Right lobe of liver (tissue), 6 donors: ENCODE measurements around the gene PALMD. TPM values are rescaled to one million over a fixed set of nuclear protein-coding genes. Genes with fewer than 3 reads are reported as not detected.
A peak's percentile ranks its signal among the peaks of the same experiment; 100 is the strongest.

Experiments
- ATAC-seq, 4 donors: fragments of 200-7000 bp; cut with Tn5 transposase; one replicate each; pipeline ENCODE4 v1.9.1; 2020; ENCODE audit warnings: mild to moderate bottlenecking in 4 of 4, moderate library complexity in 4 of 4
- DNase-seq, 3 donors: peaks; one replicate each; pipeline ENCODE4 v3.0.0-alpha.2; 2020
- H3K27ac ChIP-seq, 3 donors: fragments of 200-600 bp; one replicate each; pipeline ENCODE4 v1.8.0; 2022
- H3K27me3 ChIP-seq, 2 donors: fragments of 200-600 bp; one replicate each; pipeline ENCODE4 v1.8.0; 2022
- H3K36me3 ChIP-seq, 4 donors: fragments of 200-600 bp; sonication (generic) in 1 of 4; one replicate each; pipeline versions ENCODE4 v1.5.1 to v1.8.0; 2017 to 2022; ENCODE audit warnings: control low read depth in 1 of 4
- H3K4me1 ChIP-seq, 4 donors: fragments of 200-600 bp; sonication (generic) in 1 of 4; one replicate each; pipeline versions ENCODE4 v1.5.1 to v1.8.0; 2017 to 2022; ENCODE audit warnings: control low read depth in 1 of 4
- H3K4me3 ChIP-seq, 3 donors: fragments of 200-600 bp; one replicate each; pipeline ENCODE4 v1.8.0; 2022
- H3K9me3 ChIP-seq, 4 donors: fragments of 200-600 bp; sonication (generic) in 1 of 4; one replicate each; pipeline versions ENCODE4 v1.5.1 to v1.8.0; 2017 to 2022; ENCODE audit warnings: control low read depth in 1 of 4
- POLR2A ChIP-seq: fragments of 450-650 bp; IDR thresholded peaks from one replicate; pipeline ENCODE4 v1.6.1; 2017; ENCODE audit warnings: antibody characterized with exemption, mild to moderate bottlenecking
- WGBS: methylation state at CpG from one replicate; pipeline ENCODE4 v1.1.6; 2018; ENCODE audit warnings: low coverage, low lambda C conversion rate; ENCODE audit not compliant: insufficient coverage; ENCODE audit errors: missing lambda C conversion rate; 5-methylcytosine and 5-hydroxymethylcytosine counted together
- intact Hi-C, 2 donors: fragments of 100-400 bp; cut with DNase I; formaldehyde crosslinking; loops; one replicate each; pipeline versions ENCODE4 v1.11.2 to v1.14.1; 2022
- total RNA-seq, 6 experiments: library from RNA; depleted of rRNA in 2 of 6; stranded (reverse); fragments of >200 nt in 2 of 6; fragmentation: NEBNext Ultra II Directional in 3 of 6; extraction: Animal tissue kit (Norgen Biotek cat#: 25700) in 3 of 6; gene quantifications; one replicate each; pipeline versions ENCODE4 v1.1.0 to v1.2.4, GENCODE V29; 2016 to 2023
- TF ChIP-seq, protein P1 (sequence below), 4 donors: fragments of 200-600 bp in 3 of 4; fragments of 450-650 bp in 1 of 4; IDR thresholded peaks; one replicate each; pipeline versions ENCODE4 v1.5.1 to v1.8.0; 2016 to 2022; ENCODE audit warnings: antibody characterized with exemption in 4 of 4, mild to moderate bottlenecking in 2 of 4
- donor health status: DM: no; HTN: yes; CAD: no.
- donor health status: DM: no; HTN: no; CAD: no.
- donor health status: DM: no; HTN: no; CAD: no.
- donor health status: DM: no; HTN: yes; CAD: no.
- donor health status: DM: no; HTN: yes; CAD: no.

PALMD gene
- total RNA-seq, 6 experiments from 2014 or later: 15.0 to 21.1 (median 18.2) TPM

DNA sequence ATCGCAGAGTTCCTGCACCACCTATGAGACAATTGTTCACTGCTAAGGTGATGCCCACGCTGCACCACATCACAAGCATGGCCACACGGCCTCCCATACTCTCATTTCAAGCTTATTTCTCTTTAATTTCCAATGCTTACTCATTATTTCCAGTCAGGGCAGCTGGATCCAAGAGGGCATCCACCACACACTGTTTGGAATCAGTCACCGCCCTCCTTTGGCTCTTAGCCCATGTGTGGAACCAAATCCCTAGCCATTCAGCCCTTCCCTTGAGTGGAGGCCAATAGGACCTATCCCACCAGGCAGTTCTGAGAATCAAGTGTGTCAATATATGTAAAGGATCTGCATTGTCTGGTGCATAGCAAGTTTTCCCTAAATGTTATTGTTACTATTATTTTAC lies 26.3 kb upstream of the PALMD start:
- intact Hi-C loops: no loop called here

DNA sequence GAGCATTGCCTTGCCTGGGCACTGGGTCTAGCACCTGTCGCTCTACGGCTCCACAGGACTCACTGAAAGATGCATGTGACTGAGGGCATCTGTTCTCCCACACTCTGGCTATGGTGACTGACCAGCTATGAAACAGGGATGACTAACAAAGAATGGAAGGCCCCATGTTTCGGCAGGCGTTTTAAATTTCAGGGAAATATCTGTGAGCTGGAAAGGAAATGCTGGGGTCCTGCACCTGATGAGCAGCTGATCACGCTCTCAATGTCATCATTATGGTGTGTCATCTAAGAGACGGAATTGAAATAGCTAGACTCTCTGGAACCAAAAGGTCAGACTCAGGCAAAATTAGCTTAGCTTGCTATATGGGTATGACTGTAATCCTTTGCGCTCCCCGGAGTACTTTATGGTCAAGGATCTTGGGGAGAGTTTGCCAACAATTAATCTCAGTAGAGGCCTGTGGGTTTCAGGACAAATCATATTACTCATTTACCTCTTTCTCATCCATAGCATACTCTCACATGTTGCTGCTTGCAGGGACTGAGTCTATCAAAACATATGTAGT lies 24.5 kb upstream of the PALMD start:
- no peaks in the 10 kb centered on the region for H3K36me3 ChIP-seq
- no peak overlapping the region for H3K27ac ChIP-seq
- no peak for ATAC-seq
- H3K27me3 ChIP-seq: no peaks in the 10 kb centered on the region
- intact Hi-C loops: no loop called here
- no peaks in the 10 kb centered on the region for H3K9me3 ChIP-seq
- H3K4me3 ChIP-seq: no peak overlapping the region
- TF ChIP-seq, protein P1, sequence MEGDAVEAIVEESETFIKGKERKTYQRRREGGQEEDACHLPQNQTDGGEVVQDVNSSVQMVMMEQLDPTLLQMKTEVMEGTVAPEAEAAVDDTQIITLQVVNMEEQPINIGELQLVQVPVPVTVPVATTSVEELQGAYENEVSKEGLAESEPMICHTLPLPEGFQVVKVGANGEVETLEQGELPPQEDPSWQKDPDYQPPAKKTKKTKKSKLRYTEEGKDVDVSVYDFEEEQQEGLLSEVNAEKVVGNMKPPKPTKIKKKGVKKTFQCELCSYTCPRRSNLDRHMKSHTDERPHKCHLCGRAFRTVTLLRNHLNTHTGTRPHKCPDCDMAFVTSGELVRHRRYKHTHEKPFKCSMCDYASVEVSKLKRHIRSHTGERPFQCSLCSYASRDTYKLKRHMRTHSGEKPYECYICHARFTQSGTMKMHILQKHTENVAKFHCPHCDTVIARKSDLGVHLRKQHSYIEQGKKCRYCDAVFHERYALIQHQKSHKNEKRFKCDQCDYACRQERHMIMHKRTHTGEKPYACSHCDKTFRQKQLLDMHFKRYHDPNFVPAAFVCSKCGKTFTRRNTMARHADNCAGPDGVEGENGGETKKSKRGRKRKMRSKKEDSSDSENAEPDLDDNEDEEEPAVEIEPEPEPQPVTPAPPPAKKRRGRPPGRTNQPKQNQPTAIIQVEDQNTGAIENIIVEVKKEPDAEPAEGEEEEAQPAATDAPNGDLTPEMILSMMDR (IDR thresholded peaks at IDR 0.05): no peak
- TF ChIP-seq POLR2A: no peak
- DNase-seq: no peak
- WGBS: 91% methylated on average over 7 of the region's 8 CpGs
- H3K4me1 ChIP-seq: no peaks in the 10 kb centered on the region

More for the DNA sequence above, 26.3 kb upstream of the PALMD start:
- H3K36me3 ChIP-seq: no peaks in the 10 kb centered on the region
- H3K4me1 ChIP-seq: no peaks in the 10 kb centered on the region
- DNase-seq (no peak), ATAC-seq (no peak)
- 79% methylated on average over 4 of the region's 4 CpGs for WGBS
- H3K9me3 ChIP-seq: no peaks in the 10 kb centered on the region
- TF ChIP-seq, protein P1 (IDR thresholded peaks at IDR 0.05): no peak
- no peak for TF ChIP-seq POLR2A
- H3K27me3 ChIP-seq: no peaks in the 10 kb centered on the region
- no peak overlapping the region for H3K4me3 ChIP-seq
- H3K27ac ChIP-seq: no peak overlapping the region

DNA sequence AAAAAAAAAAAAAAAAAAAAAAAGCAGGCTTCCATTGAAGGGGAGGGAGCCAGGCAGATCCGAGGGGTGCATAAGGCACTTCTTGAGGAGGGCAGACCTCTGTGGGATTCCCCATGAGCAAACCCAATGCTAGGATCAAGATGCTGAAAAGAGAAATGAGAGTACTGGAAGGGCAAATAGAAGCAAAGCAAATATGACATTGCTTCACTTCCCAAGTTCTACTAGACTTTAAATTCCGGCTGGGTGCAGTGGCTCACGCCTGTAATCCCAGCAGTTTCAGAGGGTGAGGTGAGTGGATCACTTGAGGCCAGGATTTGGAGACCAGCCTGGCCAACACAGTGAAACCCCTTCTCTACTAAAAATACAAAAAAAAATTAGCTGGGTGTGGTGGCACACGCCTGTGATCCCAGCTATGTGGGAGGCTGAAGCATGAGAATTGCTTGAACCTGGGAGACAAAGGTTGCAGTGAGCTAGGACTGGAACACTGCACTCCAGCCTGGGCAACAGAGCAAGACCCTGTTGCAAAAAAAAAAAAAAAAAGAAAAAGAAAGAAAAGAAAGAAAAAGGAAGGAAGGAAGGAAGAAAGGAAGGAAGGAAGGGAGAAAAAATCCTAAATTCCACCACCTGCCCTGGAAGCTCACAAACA lies 23.1 kb upstream of the PALMD start:
- Histone ChIP-seq H3K27me3 (no peaks in the 10 kb centered on the region), H3K27ac (no peak overlapping the region), H3K4me1 (no peaks in the 10 kb centered on the region), H3K4me3 (no peak overlapping the region), H3K36me3 (no peaks in the 10 kb centered on the region), H3K9me3 (no peaks in the 10 kb centered on the region)
- no peak for TF ChIP-seq POLR2A
- TF ChIP-seq, protein P1 (IDR thresholded peaks at IDR 0.05): no peak
- ATAC-seq (peak in 3 of 4 donors; percentile 27 to 46 (median 30)), DNase-seq (no peak)
- intact Hi-C loops: no loop called here
- WGBS: 68% methylated on average over 4 of the region's 4 CpGs

DNA sequence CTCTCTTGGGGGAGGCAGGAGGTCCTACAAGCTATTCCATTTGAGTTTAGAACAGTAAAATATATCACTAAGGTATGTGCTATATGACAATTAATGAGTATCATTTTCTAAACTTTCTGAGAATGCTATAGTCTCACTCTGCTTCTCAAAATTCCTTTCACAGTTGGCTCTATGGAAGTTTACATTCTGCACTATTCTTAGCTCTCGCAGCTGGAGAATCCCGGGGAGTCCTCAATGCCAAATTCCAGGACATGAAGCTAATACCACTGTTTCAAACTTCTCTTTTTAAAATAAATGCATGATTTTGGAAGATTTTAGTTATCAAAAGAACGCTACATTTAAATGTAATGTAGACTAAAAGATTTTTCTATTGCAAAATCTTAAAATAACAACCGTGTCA lies 22.4 kb upstream of the PALMD start:
- no peaks in the 10 kb centered on the region for H3K4me1 ChIP-seq
- H3K9me3 ChIP-seq: no peaks in the 10 kb centered on the region
- TF ChIP-seq POLR2A: no peak
- TF ChIP-seq, protein P1 (IDR thresholded peaks at IDR 0.05): no peak
- intact Hi-C loops: no loop called here
- H3K4me3 ChIP-seq: no peak overlapping the region
- H3K27ac ChIP-seq: no peak overlapping the region
- H3K27me3 ChIP-seq: no peaks in the 10 kb centered on the region
- no peaks in the 10 kb centered on the region for H3K36me3 ChIP-seq
- ATAC-seq (no peak), DNase-seq (no peak)
- 73% methylated on average over 4 of the region's 4 CpGs for WGBS
